GM19035 (cell line): ENCODE measurements around the gene DENND2C.

Experiments
- ATAC-seq: cut with Tn5 transposase; IDR thresholded peaks from one replicate; pipeline ENCODE4 v1.9.1; 2021; ENCODE audit not compliant: unreplicated experiment

DENND2C gene

GRCh38 chr1:114549137-114549536 is 120.7 kb downstream of the DENND2C start:
- no peak for ATAC-seq

GRCh38 chr1:114547076-114547475 is 122.8 kb downstream of the DENND2C start:
- no peak for ATAC-seq

GRCh38 chr1:114545796-114546195 is 124.1 kb downstream of the DENND2C start:
- no peak for ATAC-seq

GRCh38 chr1:114545315-114545714 is 124.5 kb downstream of the DENND2C start:
- ATAC-seq: no peak

GRCh38 chr1:114540821-114541220 is 129.0 kb downstream of the DENND2C start:
- ATAC-seq: no peak

GRCh38 chr1:114540272-114540671 is 129.6 kb downstream of the DENND2C start:
- no peak for ATAC-seq

- ATAC-seq: no peak
These were observed 133.8 kb downstream of the DENND2C start for GRCh38 chr1:114536043-114536442.

- ATAC-seq: no peak
These were observed 134.4 kb downstream of the DENND2C start for GRCh38 chr1:114535401-114535800.
